HUES48 (cell line): ENCODE measurements around the gene SIGLEC15.

Source experiments
- H3K27ac ChIP-seq: one replicate; pipeline ENCODE4 v1.7.0; 2013; ENCODE audit warnings: low read depth, low read length, inconsistent platforms
- H3K27me3 ChIP-seq: 2 replicates; pipeline ENCODE4 v1.6.1; 2013; ENCODE audit warnings: mild to moderate bottlenecking, low read length; ENCODE audit not compliant: control insufficient read depth, insufficient read depth
- H3K36me3 ChIP-seq: 2 replicates; pipeline ENCODE4 v1.6.1; 2013; ENCODE audit warnings: low read length; ENCODE audit not compliant: control insufficient read depth, insufficient read depth
- H3K4me1 ChIP-seq: 2 replicates; pipeline ENCODE4 v1.6.1; 2013; ENCODE audit warnings: mild to moderate bottlenecking, low read length; ENCODE audit not compliant: control insufficient read depth, insufficient read depth
- H3K4me3 ChIP-seq: 2 replicates; pipeline ENCODE4 v1.5.1; 2013; ENCODE audit warnings: mild to moderate bottlenecking, low read depth, low read length
- H3K9ac ChIP-seq: 2 replicates; pipeline ENCODE4 v1.6.1; 2013; ENCODE audit warnings: mild to moderate bottlenecking, low read depth, low read length, moderate library complexity
- H3K9me3 ChIP-seq: 2 replicates; pipeline ENCODE4 v1.6.1; 2013; ENCODE audit warnings: low read length; ENCODE audit not compliant: control insufficient read depth, insufficient read depth

SIGLEC15 gene

DNA sequence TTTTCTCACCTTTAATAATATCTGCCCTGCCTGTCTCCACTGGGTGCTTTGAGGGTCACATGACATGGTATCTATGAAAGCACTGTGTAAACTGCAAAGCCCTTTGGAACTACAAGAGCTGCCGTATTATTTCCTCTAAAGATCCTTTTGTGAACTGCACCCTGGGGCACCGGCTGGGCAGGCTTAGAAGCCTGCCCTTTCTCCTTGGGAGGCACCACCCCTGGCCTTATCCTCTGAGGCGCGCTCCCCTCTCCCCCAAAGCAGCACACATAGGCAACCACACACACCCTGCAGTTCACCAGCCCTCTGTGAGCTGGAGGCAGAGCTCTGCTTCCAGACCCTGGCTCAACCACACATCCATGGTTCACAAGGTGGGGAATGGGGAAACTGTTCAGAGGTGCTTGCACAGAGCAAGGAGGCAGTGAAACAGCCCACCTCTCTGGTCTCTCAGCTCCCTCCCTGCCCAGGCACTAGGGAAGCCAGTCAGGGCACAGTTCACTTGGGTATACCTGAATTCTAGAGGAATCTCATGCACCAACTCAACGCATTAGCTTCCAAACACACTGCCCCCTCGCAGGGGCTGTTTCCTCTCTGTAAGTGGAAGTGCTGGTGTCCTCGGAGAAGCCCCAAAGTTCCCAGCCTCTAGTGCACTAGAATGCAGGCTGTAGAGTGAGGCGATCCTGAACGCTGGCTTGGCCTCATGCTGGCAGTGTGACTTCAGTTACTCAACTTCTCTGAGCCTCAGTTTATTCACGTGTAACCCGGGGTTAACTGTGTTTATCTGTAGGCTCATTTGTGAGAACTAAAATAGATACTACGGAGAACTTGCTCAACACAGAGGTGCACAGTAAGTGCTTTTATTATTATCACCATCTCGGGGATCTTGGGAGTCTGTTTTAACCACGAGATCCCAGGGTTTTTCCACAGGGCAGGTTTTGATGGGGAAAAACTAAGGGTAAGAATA, 11.0 kb downstream of the SIGLEC15 start:
- Histone ChIP-seq H3K27ac (no peak overlapping the region), H3K4me1 (peaks cover 4% of the 10 kb centered on the region; the same call in 1 of the 2 replicates)

DNA sequence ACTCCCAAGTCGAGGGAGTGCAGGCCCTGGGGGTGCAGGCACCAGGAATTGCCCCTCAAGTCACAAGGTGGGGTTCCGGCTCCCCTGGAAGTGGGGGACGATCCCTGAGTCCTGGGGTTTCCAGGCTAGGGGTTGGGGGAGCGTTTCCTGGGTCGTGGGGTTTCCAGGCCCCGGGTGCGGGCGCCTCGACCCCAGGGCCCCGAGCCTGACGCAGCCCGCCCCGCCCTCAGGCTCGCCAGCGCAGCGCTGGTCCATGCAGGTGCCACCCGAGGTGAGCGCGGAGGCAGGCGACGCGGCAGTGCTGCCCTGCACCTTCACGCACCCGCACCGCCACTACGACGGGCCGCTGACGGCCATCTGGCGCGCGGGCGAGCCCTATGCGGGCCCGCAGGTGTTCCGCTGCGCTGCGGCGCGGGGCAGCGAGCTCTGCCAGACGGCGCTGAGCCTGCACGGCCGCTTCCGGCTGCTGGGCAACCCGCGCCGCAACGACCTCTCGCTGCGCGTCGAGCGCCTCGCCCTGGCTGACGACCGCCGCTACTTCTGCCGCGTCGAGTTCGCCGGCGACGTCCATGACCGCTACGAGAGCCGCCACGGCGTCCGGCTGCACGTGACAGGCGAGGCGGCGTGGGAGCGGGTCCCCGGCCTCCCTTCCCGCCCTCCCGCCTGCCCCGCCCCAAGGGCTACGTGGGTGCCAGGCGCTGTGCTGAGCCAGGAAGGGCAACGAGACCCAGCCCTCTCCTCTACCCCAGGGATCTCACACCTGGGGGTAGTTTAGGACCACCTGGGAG, 12.0 kb downstream of the SIGLEC15 start:
- Histone ChIP-seq H3K27ac (no peak overlapping the region), H3K4me3 (peak overlapping the region; percentile 58; the same call in 1 of the 2 replicates), H3K9me3 (no peaks in the 10 kb centered on the region), H3K4me1 (peaks cover 4% of the 10 kb centered on the region; the same call in 1 of the 2 replicates), H3K36me3 (no peaks in the 10 kb centered on the region), H3K27me3 (peaks cover 45% of the 10 kb centered on the region), H3K9ac (no peak overlapping the region)

More for the DNA sequence above, 11.0 kb downstream of the SIGLEC15 start:
- H3K27me3 ChIP-seq: peaks cover 45% of the 10 kb centered on the region
- H3K36me3 ChIP-seq: no peaks in the 10 kb centered on the region
- H3K4me3 ChIP-seq: no peak overlapping the region; the same call in 1 of the 2 replicates
- H3K9ac ChIP-seq: no peak overlapping the region
- no peaks in the 10 kb centered on the region for H3K9me3 ChIP-seq

DNA sequence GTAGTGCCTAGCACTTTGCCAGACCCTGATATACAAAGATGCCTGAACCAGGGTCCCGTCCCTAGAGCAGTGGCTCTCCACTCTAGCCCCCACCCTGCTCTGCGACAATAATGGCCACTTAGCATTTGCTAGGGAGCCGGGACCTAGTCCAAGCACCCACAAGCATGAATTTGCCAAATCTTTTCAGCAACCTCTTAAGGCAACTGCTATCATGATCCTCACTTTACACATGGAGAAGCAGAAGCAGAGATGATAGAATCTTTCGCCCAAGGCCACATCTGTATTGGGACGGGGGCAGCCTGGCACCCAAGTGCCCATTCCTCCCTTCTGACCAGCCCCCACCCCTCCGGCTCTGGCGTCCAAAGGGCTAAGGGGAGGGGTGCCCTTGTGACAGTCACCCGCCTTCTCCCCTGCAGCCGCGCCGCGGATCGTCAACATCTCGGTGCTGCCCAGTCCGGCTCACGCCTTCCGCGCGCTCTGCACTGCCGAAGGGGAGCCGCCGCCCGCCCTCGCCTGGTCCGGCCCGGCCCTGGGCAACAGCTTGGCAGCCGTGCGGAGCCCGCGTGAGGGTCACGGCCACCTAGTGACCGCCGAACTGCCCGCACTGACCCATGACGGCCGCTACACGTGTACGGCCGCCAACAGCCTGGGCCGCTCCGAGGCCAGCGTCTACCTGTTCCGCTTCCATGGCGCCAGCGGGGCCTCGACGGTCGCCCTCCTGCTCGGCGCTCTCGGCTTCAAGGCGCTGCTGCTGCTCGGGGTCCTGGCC, 13.0 kb downstream of the SIGLEC15 start:
- H3K27ac ChIP-seq: no peak overlapping the region
- H3K9me3 ChIP-seq: no peaks in the 10 kb centered on the region
- no peaks in the 10 kb centered on the region for H3K36me3 ChIP-seq
- no peak overlapping the region; the same call in 1 of the 2 replicates for H3K4me3 ChIP-seq
- H3K27me3 ChIP-seq: peaks cover 45% of the 10 kb centered on the region
- H3K9ac ChIP-seq: no peak overlapping the region
- H3K4me1 ChIP-seq: peaks cover 4% of the 10 kb centered on the region; the same call in 1 of the 2 replicates

DNA sequence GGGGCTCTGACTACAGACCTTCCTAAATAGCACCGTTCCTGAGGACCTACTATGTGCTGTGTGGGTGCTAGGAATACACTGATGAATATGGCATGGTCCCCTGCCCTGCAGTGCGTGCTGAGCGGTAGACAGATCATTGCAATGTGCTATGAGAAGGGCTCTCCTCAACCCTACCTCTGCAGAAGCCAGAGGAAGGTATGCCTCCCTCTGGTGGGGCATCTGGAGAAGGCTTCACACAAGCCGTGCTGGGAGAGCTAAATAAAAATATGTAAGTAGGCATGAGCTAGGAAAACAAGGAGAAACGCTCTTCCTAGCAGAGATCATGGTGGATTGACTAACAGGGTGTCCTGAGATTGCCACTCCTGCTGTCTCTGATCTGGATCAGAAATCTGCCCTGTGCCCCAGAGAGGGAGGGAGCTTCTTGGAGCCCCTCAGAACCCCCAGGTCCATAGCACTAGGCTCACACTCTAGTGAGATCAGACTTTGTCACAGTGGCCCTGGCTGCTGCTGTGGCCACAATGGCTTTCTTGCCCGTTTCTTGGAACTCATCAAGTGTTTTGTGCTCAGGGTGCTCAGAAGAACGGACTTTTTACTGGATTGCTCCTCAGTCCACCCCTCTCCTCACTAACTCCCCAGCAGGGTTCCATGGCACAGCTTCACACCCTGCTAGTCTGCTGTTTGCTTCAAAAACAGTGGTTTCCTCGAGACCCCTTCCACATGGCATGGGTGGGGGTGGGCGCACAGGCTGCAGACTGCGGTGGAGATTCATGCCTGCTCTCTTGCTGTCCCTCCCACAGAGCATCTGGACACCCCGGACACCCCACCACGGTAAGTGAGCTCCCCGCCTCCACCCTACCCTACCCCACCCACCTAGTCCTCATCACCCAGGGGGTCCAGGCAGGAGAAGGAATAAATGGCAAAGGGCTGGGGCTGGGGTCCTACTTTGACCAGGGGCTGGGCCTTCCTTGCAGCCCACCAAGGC, 14.2 kb downstream of the SIGLEC15 start:
- H3K27me3 ChIP-seq: peaks cover 45% of the 10 kb centered on the region
- no peaks in the 10 kb centered on the region for H3K36me3 ChIP-seq
- no peaks in the 10 kb centered on the region for H3K9me3 ChIP-seq
- H3K4me1 ChIP-seq: peaks cover 4% of the 10 kb centered on the region; the same call in 1 of the 2 replicates
- H3K4me3 ChIP-seq: no peak overlapping the region
- H3K27ac ChIP-seq: no peak overlapping the region
- no peak overlapping the region for H3K9ac ChIP-seq

DNA sequence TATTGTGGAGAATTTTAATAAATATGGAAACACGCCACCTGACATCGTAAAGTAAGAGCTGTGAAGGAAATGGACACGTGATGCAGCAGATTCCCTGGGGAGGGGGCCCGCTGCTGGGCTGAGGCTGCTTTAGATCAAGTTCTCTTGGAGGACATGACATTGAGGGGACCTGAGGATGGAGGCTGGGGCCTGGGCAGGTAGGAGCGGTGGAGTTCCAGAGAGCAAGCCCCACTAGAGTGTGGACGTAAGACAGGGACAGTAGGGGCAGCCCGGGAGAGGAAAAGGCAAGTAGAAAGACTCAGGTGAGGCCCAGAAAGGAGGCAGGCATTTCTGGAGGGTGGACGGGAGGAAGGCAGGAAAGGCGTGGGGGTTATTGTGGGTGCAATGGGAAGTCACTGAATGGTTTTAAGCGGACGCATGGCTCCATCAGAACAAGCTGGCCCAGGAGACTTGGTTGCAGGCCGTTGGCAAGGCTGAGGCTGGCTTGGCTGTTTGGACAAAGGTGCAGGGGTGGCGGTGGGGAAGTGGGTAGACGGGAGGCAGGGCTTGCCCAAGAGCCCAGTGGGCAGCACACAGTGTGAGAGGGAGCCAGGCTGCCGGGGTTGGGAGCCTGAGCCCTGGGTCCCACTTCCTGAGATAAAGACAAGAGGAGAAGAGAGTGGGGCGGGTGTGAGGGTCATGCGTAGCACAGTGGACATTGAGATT, 15.7 kb downstream of the SIGLEC15 start:
- H3K27me3 ChIP-seq: peaks cover 37% of the 10 kb centered on the region
- no peaks in the 10 kb centered on the region for H3K9me3 ChIP-seq

DNA sequence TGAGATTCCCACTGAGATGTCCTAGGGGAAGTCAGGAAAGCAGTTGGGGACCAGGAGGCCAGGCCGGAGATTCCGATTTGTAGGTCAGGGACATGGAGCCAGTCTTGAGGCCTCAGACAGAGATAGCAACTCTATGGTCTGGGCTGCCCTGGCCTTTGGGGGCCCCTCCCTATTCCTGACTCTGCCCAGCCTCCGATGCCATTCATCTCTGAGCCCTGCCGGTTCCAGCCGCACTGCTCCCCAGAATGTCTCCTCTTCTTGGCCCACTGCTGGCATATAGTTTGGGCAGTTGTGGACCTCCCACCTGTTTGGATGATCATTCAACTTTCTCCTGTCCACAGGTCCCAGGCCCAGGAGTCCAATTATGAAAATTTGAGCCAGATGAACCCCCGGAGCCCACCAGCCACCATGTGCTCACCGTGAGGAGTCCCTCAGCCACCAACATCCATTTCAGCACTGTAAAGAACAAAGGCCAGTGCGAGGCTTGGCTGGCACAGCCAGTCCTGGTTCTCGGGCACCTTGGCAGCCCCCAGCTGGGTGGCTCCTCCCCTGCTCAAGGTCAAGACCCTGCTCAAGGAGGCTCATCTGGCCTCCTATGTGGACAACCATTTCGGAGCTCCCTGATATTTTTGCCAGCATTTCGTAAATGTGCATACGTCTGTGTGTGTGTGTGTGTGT, 16.4 kb downstream of the SIGLEC15 start:
- H3K4me3 ChIP-seq: no peak overlapping the region

More for the DNA sequence above, 15.7 kb downstream of the SIGLEC15 start:
- no peak overlapping the region for H3K4me3 ChIP-seq
- no peak overlapping the region for H3K9ac ChIP-seq
- no peaks in the 10 kb centered on the region for H3K36me3 ChIP-seq
- H3K4me1 ChIP-seq: peaks cover 4% of the 10 kb centered on the region; the same call in 1 of the 2 replicates
- H3K27ac ChIP-seq: no peak overlapping the region

DNA sequence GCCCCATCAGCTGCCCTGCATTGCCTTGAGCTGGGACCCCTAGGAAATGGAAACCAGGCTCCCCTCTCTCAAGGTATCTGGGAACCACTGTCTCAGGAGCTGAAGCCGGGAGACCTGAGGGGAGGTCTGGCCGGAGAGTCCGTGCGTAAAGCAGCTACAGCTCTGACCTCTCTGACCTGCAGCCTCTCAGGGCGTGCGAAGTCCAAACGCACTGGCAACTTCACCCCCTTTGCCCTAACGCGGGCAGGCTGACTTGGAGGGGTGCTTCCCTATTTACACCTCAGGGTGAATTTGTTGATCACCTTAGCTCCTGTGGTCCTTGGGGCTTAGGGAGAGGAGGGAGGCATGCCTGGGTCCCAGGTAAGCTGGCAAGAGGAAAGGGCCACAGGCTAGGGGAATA, 17.5 kb downstream of the SIGLEC15 start:
- Histone ChIP-seq H3K9me3 (no peaks in the 10 kb centered on the region), H3K4me3 (no peak overlapping the region), H3K9ac (no peak overlapping the region), H3K27ac (no peak overlapping the region), H3K36me3 (no peaks in the 10 kb centered on the region), H3K4me1 (no peaks in the 10 kb centered on the region; the same call in 1 of the 2 replicates), H3K27me3 (peaks cover 19% of the 10 kb centered on the region)

More for the DNA sequence above, 16.4 kb downstream of the SIGLEC15 start:
- Histone ChIP-seq H3K9ac (no peak overlapping the region), H3K36me3 (no peaks in the 10 kb centered on the region), H3K27me3 (peaks cover 30% of the 10 kb centered on the region), H3K27ac (no peak overlapping the region), H3K4me1 (no peaks in the 10 kb centered on the region; the same call in 1 of the 2 replicates), H3K9me3 (no peaks in the 10 kb centered on the region)

DNA sequence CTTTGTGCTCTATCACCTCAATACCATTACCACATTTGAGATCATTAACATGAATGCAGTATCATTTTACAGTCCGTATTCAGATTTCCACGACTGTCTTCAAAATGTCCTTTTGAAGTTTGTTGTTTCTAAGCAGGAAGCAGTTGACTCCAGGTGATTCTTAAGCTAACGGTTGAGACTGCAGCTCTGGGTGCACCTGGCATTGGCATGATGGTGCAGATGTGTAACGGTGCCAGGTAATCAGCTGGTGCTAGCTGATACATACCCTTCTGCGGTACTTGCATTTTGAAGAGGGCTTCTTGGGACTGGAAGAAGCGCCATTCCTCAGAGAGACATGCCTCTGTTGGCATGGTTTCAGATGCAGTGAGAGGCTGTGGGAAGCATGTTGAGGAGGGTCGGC, 19.5 kb downstream of the SIGLEC15 start:
- H3K9ac ChIP-seq: no peak overlapping the region
- H3K36me3 ChIP-seq: peaks cover 4% of the 10 kb centered on the region; the same call in 1 of the 2 replicates
- H3K9me3 ChIP-seq: no peaks in the 10 kb centered on the region
- no peak overlapping the region for H3K27ac ChIP-seq
- H3K4me1 ChIP-seq: no peaks in the 10 kb centered on the region
- no peaks in the 10 kb centered on the region; the same call in 1 of the 2 replicates for H3K27me3 ChIP-seq
- H3K4me3 ChIP-seq: no peak overlapping the region

DNA sequence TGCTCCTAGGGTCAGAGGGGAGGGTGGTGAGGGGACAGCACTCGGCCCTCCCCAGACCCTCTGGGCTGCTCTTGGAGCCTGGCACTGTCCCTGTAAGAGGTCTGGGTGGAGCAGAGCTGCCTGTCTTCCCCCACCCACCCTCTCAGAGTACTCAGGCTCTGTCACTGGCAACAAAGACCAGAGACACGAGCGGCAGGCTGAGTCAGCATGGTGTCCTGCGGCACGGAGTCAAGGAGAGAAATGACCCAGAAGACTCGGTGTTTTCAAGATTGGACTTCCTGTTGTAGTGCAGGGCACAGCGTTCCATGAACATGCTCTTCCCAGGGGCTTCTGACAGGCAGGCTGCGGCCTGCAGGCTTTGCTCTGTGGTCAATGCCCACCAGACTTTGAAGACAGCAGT, 19.9 kb downstream of the SIGLEC15 start:
- Histone ChIP-seq H3K4me3 (no peak overlapping the region), H3K9me3 (no peaks in the 10 kb centered on the region), H3K36me3 (peaks cover 4% of the 10 kb centered on the region; the same call in 1 of the 2 replicates), H3K9ac (no peak overlapping the region), H3K27ac (no peak overlapping the region), H3K4me1 (no peaks in the 10 kb centered on the region), H3K27me3 (no peaks in the 10 kb centered on the region)
